HEK293 (cell line): ENCODE measurements around the gene WDR12.
A peak's percentile ranks its signal among the peaks of the same experiment; 100 is the strongest.

Source experiments
- FEZF1 ChIP-seq: fragments of 450-650 bp; formaldehyde crosslinking; IDR thresholded peaks from 2 replicates; pipeline ENCODE4 v1.5.1; 2016; ENCODE audit warnings: missing biosample characterization, missing genetic modification characterization
- GFI1B ChIP-seq: fragments of 450-650 bp; formaldehyde crosslinking; IDR thresholded peaks from 2 replicates; pipeline ENCODE4 v1.5.1; 2016; ENCODE audit warnings: missing biosample characterization, missing genetic modification characterization
- KLF17 ChIP-seq: fragments of 450-650 bp; formaldehyde crosslinking; IDR thresholded peaks from 2 replicates; pipeline ENCODE4 v1.5.1; 2016; ENCODE audit warnings: missing biosample characterization, missing genetic modification characterization
- MYNN ChIP-seq: fragments of 450-650 bp; formaldehyde crosslinking; IDR thresholded peaks from 2 replicates; pipeline ENCODE4 v1.5.1; 2016; ENCODE audit warnings: missing biosample characterization, missing genetic modification characterization, borderline replicate concordance
- SP3 ChIP-seq: fragments of 450-650 bp; formaldehyde crosslinking; IDR thresholded peaks from 2 replicates; pipeline ENCODE4 v1.5.1; 2016; ENCODE audit warnings: missing biosample characterization, missing genetic modification characterization
- TCF7L2 ChIP-seq: IDR thresholded peaks from 2 replicates; pipeline ENCODE4 v1.6.1; 2011; ENCODE audit warnings: low read depth, mild to moderate bottlenecking, inconsistent platforms, low read length, moderate library complexity, borderline replicate concordance
- TRIM28 ChIP-seq: IDR thresholded peaks from 2 replicates; pipeline ENCODE4 v1.6.1; 2011; ENCODE audit warnings: low read length, control low read depth, borderline replicate concordance
- ZBTB26 ChIP-seq: fragments of 450-650 bp; formaldehyde crosslinking; optimal IDR thresholded peaks from 2 replicates; pipeline ENCODE3; 2016; ENCODE audit warnings: missing biosample characterization, mild to moderate bottlenecking, missing genetic modification characterization
- ZFHX2 ChIP-seq: fragments of 450-650 bp; formaldehyde crosslinking; conservative IDR thresholded peaks from 2 replicates; pipeline ENCODE4 v1.5.1; 2016; ENCODE audit warnings: missing biosample characterization, missing genetic modification characterization
- ZFP3 ChIP-seq: fragments of 450-650 bp; formaldehyde crosslinking; IDR thresholded peaks from 2 replicates; pipeline ENCODE4 v1.5.1; 2016; ENCODE audit warnings: low read depth, missing biosample characterization, missing genetic modification characterization
- ZFP69B ChIP-seq: fragments of 450-650 bp; formaldehyde crosslinking; IDR thresholded peaks from 2 replicates; pipeline ENCODE4 v1.5.1; 2016; ENCODE audit warnings: missing biosample characterization, missing genetic modification characterization
- ZNF121 ChIP-seq: fragments of 450-650 bp; formaldehyde crosslinking; IDR thresholded peaks from 2 replicates; pipeline ENCODE4 v1.5.1; 2016; ENCODE audit warnings: missing biosample characterization, missing genetic modification characterization
- ZNF138 ChIP-seq: fragments of 450-650 bp; formaldehyde crosslinking; IDR thresholded peaks from 2 replicates; pipeline ENCODE4 v1.5.1; 2016; ENCODE audit warnings: missing biosample characterization, missing genetic modification characterization, borderline replicate concordance
- ZNF214 ChIP-seq: fragments of 450-650 bp; formaldehyde crosslinking; IDR thresholded peaks from 2 replicates; pipeline ENCODE4 v1.5.1; 2017; ENCODE audit warnings: missing biosample characterization, mild to moderate bottlenecking, missing genetic modification characterization, borderline replicate concordance
- ZNF221 ChIP-seq: fragments of 450-650 bp; formaldehyde crosslinking; IDR thresholded peaks from 2 replicates; pipeline ENCODE4 v1.5.1; 2017; ENCODE audit warnings: missing biosample characterization, missing genetic modification characterization, borderline replicate concordance
- ZNF311 ChIP-seq: fragments of 450-650 bp; formaldehyde crosslinking; IDR thresholded peaks from 2 replicates; pipeline ENCODE4 v1.5.1; 2017; ENCODE audit warnings: missing biosample characterization, missing genetic modification characterization, borderline replicate concordance
- ZNF350 ChIP-seq: fragments of 450-650 bp; formaldehyde crosslinking; IDR thresholded peaks from 2 replicates; pipeline ENCODE4 v1.5.0; 2017; ENCODE audit warnings: missing biosample characterization, mild to moderate bottlenecking, missing genetic modification characterization
- ZNF391 ChIP-seq: fragments of 450-650 bp; formaldehyde crosslinking; IDR thresholded peaks from 2 replicates; pipeline ENCODE4 v1.5.1; 2016; ENCODE audit warnings: low read depth, missing biosample characterization, missing genetic modification characterization, borderline replicate concordance
- ZNF416 ChIP-seq: fragments of 450-650 bp; formaldehyde crosslinking; IDR thresholded peaks from 2 replicates; pipeline ENCODE4 v1.5.1; 2016; ENCODE audit warnings: missing biosample characterization, missing genetic modification characterization
- ZNF510 ChIP-seq: fragments of 450-650 bp; formaldehyde crosslinking; IDR thresholded peaks from 2 replicates; pipeline ENCODE4 v1.5.1; 2018; ENCODE audit warnings: mild to moderate bottlenecking, missing genetic modification characterization, missing biosample characterization; ENCODE audit not compliant: insufficient replicate concordance
- ZNF521 ChIP-seq: fragments of 450-650 bp; formaldehyde crosslinking; IDR thresholded peaks from 2 replicates; pipeline ENCODE4 v1.5.1; 2017; ENCODE audit warnings: missing biosample characterization, mild to moderate bottlenecking, missing genetic modification characterization
- ZNF571 ChIP-seq: fragments of 450-650 bp; formaldehyde crosslinking; IDR thresholded peaks from 2 replicates; pipeline ENCODE4 v1.5.0; 2017; ENCODE audit warnings: missing biosample characterization, missing genetic modification characterization
- ZNF580 ChIP-seq: fragments of 450-650 bp; formaldehyde crosslinking; IDR thresholded peaks from 2 replicates; pipeline ENCODE4 v1.5.1; 2016; ENCODE audit warnings: missing biosample characterization, missing genetic modification characterization
- ZNF585B ChIP-seq: fragments of 450-650 bp; formaldehyde crosslinking; IDR thresholded peaks from 2 replicates; pipeline ENCODE4 v1.5.1; 2016; ENCODE audit warnings: missing biosample characterization, missing genetic modification characterization
- ZNF660 ChIP-seq: fragments of 450-650 bp; IDR thresholded peaks from 2 replicates; pipeline ENCODE4 v1.5.1; 2018; ENCODE audit warnings: missing biosample characterization, mild to moderate bottlenecking, missing genetic modification characterization
- ZNF692 ChIP-seq: fragments of 450-650 bp; formaldehyde crosslinking; IDR thresholded peaks from 2 replicates; pipeline ENCODE4 v1.5.1; 2016; ENCODE audit warnings: missing biosample characterization, missing genetic modification characterization
- ZNF747 ChIP-seq: fragments of 450-650 bp; formaldehyde crosslinking; IDR thresholded peaks from 2 replicates; pipeline ENCODE4 v1.5.1; 2016; ENCODE audit warnings: missing biosample characterization, missing genetic modification characterization
- ZSCAN23 ChIP-seq: fragments of 450-650 bp; formaldehyde crosslinking; IDR thresholded peaks from 2 replicates; pipeline ENCODE4 v1.5.1; 2016; ENCODE audit warnings: missing biosample characterization, missing genetic modification characterization
- ZXDB ChIP-seq: fragments of 450-650 bp; formaldehyde crosslinking; IDR thresholded peaks from 2 replicates; pipeline ENCODE4 v1.5.1; 2016; ENCODE audit warnings: missing biosample characterization, missing genetic modification characterization
- TF ChIP-seq, protein P1 (sequence below): fragments of 450-650 bp; formaldehyde crosslinking; IDR thresholded peaks from 2 replicates; pipeline ENCODE4 v1.5.1; 2017; ENCODE audit warnings: missing biosample characterization, missing genetic modification characterization
- TF ChIP-seq, protein P2 (sequence below): fragments of 450-650 bp; formaldehyde crosslinking; IDR thresholded peaks from 2 replicates; pipeline ENCODE4 v1.5.1; 2016; ENCODE audit warnings: missing biosample characterization, missing genetic modification characterization, low read depth

WDR12 gene

GRCh38 chr2:202911512-202912341 is at the start of gene WDR12, which contains the start of gene CARF (continued):
- no peak for TF ChIP-seq KLF17 (tag by site-specific recombination)
- TF ChIP-seq ZNF350, result no peak
- peak; percentile 78 for TF ChIP-seq ZBTB26 (tag by site-specific recombination)
- no peak for TF ChIP-seq FEZF1 (tag by site-specific recombination)
- 0 out of 2 replicates have a peak, but pooled peaks have one; percentile 13 for TF ChIP-seq ZNF692 (tag by site-specific recombination)
- no peak for TF ChIP-seq ZNF521 (tag by site-specific recombination)
- no peak for TF ChIP-seq ZNF121 (tag by site-specific recombination)
- TF ChIP-seq ZFP69B, result no peak
- no peak for TF ChIP-seq ZFP3
- TF ChIP-seq ZXDB, result peak; percentile 49
- peak; percentile 38; the same call in 1 of the 2 replicates for TF ChIP-seq TRIM28
- TF ChIP-seq ZNF585B (tag by site-specific recombination), result no peak
- no peak for TF ChIP-seq ZFHX2
- peak; percentile 73; the same call in 1 of the 2 replicates for TF ChIP-seq ZNF580
- TF ChIP-seq ZNF571 (tag by site-specific recombination), result no peak
- no peak for TF ChIP-seq TCF7L2
- TF ChIP-seq ZNF660 (tag by site-specific recombination), result peak; percentile 10; the same call in 1 of the 2 replicates
- TF ChIP-seq, protein P1, sequence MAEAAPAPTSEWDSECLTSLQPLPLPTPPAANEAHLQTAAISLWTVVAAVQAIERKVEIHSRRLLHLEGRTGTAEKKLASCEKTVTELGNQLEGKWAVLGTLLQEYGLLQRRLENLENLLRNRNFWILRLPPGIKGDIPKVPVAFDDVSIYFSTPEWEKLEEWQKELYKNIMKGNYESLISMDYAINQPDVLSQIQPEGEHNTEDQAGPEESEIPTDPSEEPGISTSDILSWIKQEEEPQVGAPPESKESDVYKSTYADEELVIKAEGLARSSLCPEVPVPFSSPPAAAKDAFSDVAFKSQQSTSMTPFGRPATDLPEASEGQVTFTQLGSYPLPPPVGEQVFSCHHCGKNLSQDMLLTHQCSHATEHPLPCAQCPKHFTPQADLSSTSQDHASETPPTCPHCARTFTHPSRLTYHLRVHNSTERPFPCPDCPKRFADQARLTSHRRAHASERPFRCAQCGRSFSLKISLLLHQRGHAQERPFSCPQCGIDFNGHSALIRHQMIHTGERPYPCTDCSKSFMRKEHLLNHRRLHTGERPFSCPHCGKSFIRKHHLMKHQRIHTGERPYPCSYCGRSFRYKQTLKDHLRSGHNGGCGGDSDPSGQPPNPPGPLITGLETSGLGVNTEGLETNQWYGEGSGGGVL (tag by site-specific recombination), result no peak
- no peak for TF ChIP-seq ZNF138
- TF ChIP-seq, protein P2, sequence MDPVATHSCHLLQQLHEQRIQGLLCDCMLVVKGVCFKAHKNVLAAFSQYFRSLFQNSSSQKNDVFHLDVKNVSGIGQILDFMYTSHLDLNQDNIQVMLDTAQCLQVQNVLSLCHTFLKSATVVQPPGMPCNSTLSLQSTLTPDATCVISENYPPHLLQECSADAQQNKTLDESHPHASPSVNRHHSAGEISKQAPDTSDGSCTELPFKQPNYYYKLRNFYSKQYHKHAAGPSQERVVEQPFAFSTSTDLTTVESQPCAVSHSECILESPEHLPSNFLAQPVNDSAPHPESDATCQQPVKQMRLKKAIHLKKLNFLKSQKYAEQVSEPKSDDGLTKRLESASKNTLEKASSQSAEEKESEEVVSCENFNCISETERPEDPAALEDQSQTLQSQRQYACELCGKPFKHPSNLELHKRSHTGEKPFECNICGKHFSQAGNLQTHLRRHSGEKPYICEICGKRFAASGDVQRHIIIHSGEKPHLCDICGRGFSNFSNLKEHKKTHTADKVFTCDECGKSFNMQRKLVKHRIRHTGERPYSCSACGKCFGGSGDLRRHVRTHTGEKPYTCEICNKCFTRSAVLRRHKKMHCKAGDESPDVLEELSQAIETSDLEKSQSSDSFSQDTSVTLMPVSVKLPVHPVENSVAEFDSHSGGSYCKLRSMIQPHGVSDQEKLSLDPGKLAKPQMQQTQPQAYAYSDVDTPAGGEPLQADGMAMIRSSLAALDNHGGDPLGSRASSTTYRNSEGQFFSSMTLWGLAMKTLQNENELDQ (tag by site-specific recombination), result no peak
- no peak for TF ChIP-seq ZSCAN23
- no peak for TF ChIP-seq ZNF416
- TF ChIP-seq ZNF391 (tag by site-specific recombination), result no peak
- TF ChIP-seq ZNF221, result no peak
- TF ChIP-seq ZNF510 (tag by site-specific recombination), result no peak
- TF ChIP-seq ZNF747 (tag by site-specific recombination), result no peak
- no peak for TF ChIP-seq SP3 (tag by site-specific recombination)
- TF ChIP-seq ZNF311 (tag by site-specific recombination), result no peak
- no peak for TF ChIP-seq MYNN (tag by site-specific recombination)
- no peak for TF ChIP-seq ZNF214 (tag by site-specific recombination)
- no peak for TF ChIP-seq GFI1B (tag by site-specific recombination)
